KMS-11 (cell line): ENCODE results near the gene OR12D2.
"Not testable (repeated sequence)": the region's sequence is repeated elsewhere in the genome, so short reads cannot be mapped to it uniquely, and the experiment has no call there.

Experiments
- H2AFZ ChIP-seq: fragments of 200-600 bp; sonication (generic); 2 replicates; pipeline ENCODE4 v1.6.1; 2016; ENCODE audit warnings: antibody characterized with exemption, mixed run types, low read depth
- H3K27ac ChIP-seq: fragments of 200-600 bp; sonication (generic); 2 replicates; pipeline ENCODE4 v1.6.1; 2016; ENCODE audit warnings: mild to moderate bottlenecking, mixed run types
- H3K27me3 ChIP-seq: fragments of 200-600 bp; sonication (generic); 2 replicates; pipeline ENCODE4 v1.6.1; 2017; ENCODE audit warnings: mild to moderate bottlenecking, low read depth, mixed run types, moderate library complexity; ENCODE audit not compliant: insufficient read depth
- H3K36me3 ChIP-seq: fragments of 200-600 bp; sonication (generic); 2 replicates; pipeline ENCODE4 v1.6.1; 2017; ENCODE audit warnings: mild to moderate bottlenecking, mixed run types; ENCODE audit not compliant: insufficient read depth
- H3K4me1 ChIP-seq: fragments of 200-600 bp; sonication (generic); 2 replicates; pipeline ENCODE4 v1.6.1; 2016; ENCODE audit warnings: mild to moderate bottlenecking, low read depth, mixed run types; ENCODE audit not compliant: poor library complexity, severe bottlenecking
- H3K4me2 ChIP-seq: fragments of 200-600 bp; sonication (generic); 2 replicates; pipeline ENCODE4 v1.7.0; 2016; ENCODE audit warnings: mild to moderate bottlenecking, mixed run types
- H3K4me3 ChIP-seq: fragments of 200-600 bp; sonication (generic); IDR thresholded peaks from 2 replicates; pipeline ENCODE4 v1.6.1; 2017; ENCODE audit warnings: low read depth, low read length, mixed read lengths; ENCODE audit not compliant: insufficient read depth
- H3K79me2 ChIP-seq: fragments of 200-600 bp; sonication (generic); 2 replicates; pipeline ENCODE4 v1.6.1; 2016; ENCODE audit warnings: low read depth, mixed run types; ENCODE audit not compliant: insufficient read depth
- H3K9ac ChIP-seq: fragments of 200-600 bp; sonication (generic); 2 replicates; pipeline ENCODE4 v1.6.1; 2016; ENCODE audit warnings: mild to moderate bottlenecking, mixed run types
- H4K20me1 ChIP-seq: fragments of 200-600 bp; sonication (generic); 2 replicates; pipeline ENCODE4 v1.6.1; 2016; ENCODE audit warnings: mild to moderate bottlenecking, mixed run types; ENCODE audit not compliant: insufficient read depth
- TF ChIP-seq, protein P1 (sequence below): fragments of 200-600 bp; sonication (generic); conservative IDR thresholded peaks from 2 replicates; pipeline ENCODE4 v1.6.1; 2017; ENCODE audit warnings: low read depth, mild to moderate bottlenecking, antibody characterized with exemption, low read length, moderate library complexity, mixed read lengths

Gene OR12D2

DNA sequence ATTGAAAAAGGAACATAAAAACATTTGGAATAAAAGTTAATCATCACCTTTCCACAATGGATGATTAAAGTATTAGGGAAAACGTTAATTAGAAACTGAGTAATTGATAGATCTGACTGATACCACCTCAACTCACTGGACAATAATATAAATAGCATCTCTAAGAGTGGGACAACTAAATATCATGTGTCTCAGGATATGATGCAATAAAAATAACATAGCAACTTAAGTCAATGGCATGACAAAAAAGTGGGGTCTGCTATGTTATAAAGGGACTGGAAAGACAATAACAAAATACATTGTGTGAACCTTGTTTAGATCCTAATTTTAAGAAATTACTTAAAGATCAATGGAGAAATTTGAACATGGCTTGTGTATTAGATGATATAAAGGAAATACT is 29.6 kb downstream of the OR12D2 start:
- Histone ChIP-seq H3K36me3 (no peaks in the 10 kb centered on the region), H3K4me1 (no peaks in the 10 kb centered on the region), H3K79me2 (no peaks in the 10 kb centered on the region), H3K4me3 (no peak overlapping the region), H3K27me3 (no peaks in the 10 kb centered on the region), H4K20me1 (no peaks in the 10 kb centered on the region), H3K9ac (no peak overlapping the region), H2AFZ (no peak overlapping the region), H3K27ac (no peak overlapping the region), H3K4me2 (no peak overlapping the region)
- TF ChIP-seq, protein P1, sequence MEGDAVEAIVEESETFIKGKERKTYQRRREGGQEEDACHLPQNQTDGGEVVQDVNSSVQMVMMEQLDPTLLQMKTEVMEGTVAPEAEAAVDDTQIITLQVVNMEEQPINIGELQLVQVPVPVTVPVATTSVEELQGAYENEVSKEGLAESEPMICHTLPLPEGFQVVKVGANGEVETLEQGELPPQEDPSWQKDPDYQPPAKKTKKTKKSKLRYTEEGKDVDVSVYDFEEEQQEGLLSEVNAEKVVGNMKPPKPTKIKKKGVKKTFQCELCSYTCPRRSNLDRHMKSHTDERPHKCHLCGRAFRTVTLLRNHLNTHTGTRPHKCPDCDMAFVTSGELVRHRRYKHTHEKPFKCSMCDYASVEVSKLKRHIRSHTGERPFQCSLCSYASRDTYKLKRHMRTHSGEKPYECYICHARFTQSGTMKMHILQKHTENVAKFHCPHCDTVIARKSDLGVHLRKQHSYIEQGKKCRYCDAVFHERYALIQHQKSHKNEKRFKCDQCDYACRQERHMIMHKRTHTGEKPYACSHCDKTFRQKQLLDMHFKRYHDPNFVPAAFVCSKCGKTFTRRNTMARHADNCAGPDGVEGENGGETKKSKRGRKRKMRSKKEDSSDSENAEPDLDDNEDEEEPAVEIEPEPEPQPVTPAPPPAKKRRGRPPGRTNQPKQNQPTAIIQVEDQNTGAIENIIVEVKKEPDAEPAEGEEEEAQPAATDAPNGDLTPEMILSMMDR, result no peak

DNA sequence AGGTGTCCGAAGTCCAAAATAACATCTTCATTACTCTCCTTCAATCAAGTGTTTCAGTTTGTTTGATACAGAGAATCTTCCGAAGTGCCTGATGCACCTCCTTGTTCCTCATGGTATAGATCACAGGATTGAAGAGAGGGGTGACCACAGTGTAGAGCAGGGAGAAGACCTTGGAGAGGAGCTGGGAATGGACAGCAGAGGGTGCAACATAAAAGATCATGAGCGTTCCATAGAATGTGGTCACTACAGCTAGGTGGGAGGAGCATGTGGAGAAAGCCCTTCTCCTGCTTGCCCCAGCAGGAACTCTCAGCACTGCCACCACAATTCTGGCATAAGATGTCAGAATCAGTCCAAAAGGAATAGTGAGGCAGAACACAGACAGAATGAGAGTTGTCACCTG is 31.2 kb downstream of the OR12D2 start:
- no peak overlapping the region for H3K4me2 ChIP-seq
- H3K79me2 ChIP-seq, result no peaks in the 10 kb centered on the region
- no peak overlapping the region for H3K27ac ChIP-seq
- no peaks in the 10 kb centered on the region for H3K36me3 ChIP-seq
- no peak overlapping the region for H2AFZ ChIP-seq
- no peaks in the 10 kb centered on the region for H3K27me3 ChIP-seq
- H4K20me1 ChIP-seq, result no peaks in the 10 kb centered on the region
- H3K4me1 ChIP-seq, result no peaks in the 10 kb centered on the region
- TF ChIP-seq, protein P1, result no peak
- H3K4me3 ChIP-seq, result no peak overlapping the region
- no peak overlapping the region for H3K9ac ChIP-seq

DNA sequence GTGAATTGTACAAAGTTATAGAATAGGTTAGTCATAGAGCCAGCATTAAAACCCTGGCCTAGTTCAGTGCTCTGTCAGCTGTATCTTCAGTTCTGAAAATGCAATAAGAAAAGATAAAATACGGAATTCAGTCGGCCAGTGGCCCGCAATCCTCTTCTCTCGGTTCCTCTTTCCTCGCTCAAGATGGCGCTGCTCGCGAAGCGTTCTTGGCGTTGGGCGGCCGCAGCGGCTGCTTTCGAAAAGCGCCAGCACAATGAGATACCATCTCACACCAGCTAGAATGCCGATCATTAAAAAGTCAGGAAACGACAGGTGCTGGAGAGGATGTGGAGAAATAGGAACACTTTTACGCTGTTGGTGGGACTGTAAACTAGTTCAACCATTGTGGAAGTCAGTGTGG is 41.3 kb downstream of the OR12D2 start:
- H3K79me2 ChIP-seq, H2AFZ ChIP-seq, H3K36me3 ChIP-seq, H3K27me3 ChIP-seq, H3K9ac ChIP-seq, H3K27ac ChIP-seq, H3K4me3 ChIP-seq, H3K4me2 ChIP-seq, H4K20me1 ChIP-seq, H3K4me1 ChIP-seq: not testable (repeated sequence)

DNA sequence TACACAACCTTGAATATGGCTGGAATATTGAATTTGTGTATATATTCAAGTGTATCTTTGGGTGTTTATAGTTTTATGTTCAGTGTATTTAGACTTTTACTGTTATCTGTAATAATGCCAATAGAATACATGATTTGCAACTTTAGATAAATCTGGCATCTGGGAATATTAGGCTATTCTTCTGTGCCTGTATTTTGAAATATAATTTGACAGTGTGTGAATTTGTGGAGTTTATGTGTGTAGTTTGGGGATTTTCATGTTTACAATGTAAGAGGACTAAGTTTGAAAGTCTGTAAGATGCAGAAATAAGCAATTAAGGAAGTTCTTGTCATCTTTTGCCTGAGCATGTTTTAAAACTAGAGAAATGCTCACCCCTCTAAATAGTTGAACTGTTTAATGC is 43.6 kb downstream of the OR12D2 start, which contains the start of gene OR10C1:
OR10C1 (plus strand) TSS at position 301 of the 400 bp plus-strand sequence. CDS start 710 bp downstream, outside the sequence.
- H3K4me3 ChIP-seq, result no peak within 1 kb of the TSS
- H3K79me2 ChIP-seq, result no peaks in the 10 kb centered on the region
- TF ChIP-seq, protein P1, result no peak
- no peaks in the 10 kb centered on the region for H3K36me3 ChIP-seq
- no peaks in the 10 kb centered on the region for H3K4me1 ChIP-seq
- H3K4me2 ChIP-seq, result no peak within 1 kb of the TSS
- H3K27ac ChIP-seq, result no peak within 1 kb of the TSS
- no peaks in the 10 kb centered on the region for H4K20me1 ChIP-seq
- H2AFZ ChIP-seq, result no peak within 1 kb of the TSS
- no peaks in the 10 kb centered on the region for H3K27me3 ChIP-seq
- H3K9ac ChIP-seq, result no peak within 1 kb of the TSS

DNA sequence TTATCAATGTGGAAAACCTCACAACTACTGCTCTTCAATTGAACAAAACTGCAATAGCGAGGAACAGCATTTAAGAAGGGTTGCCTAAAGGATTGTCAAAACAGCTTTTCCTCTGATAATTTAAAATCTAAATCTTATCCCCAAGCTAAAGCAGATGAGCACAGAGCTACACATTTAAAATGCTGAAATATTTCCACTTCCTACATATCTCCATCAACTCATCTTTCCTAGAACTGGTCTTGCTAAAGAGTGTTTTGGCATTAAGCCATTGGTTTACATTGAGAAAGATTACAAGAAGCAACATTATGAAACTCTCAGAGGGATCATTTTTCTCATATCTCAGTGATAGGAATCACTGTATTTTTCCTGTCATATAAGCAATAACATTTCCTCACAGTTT is 47.3 kb downstream of the OR12D2 start:
- Histone ChIP-seq H3K9ac (no peak overlapping the region), H2AFZ (no peak overlapping the region), H3K4me2 (no peak overlapping the region), H3K27me3 (no peaks in the 10 kb centered on the region), H3K4me3 (no peak overlapping the region), H3K4me1 (no peaks in the 10 kb centered on the region), H3K79me2 (no peaks in the 10 kb centered on the region), H4K20me1 (no peaks in the 10 kb centered on the region), H3K27ac (no peak overlapping the region), H3K36me3 (no peaks in the 10 kb centered on the region)
- TF ChIP-seq, protein P1, result no peak

DNA sequence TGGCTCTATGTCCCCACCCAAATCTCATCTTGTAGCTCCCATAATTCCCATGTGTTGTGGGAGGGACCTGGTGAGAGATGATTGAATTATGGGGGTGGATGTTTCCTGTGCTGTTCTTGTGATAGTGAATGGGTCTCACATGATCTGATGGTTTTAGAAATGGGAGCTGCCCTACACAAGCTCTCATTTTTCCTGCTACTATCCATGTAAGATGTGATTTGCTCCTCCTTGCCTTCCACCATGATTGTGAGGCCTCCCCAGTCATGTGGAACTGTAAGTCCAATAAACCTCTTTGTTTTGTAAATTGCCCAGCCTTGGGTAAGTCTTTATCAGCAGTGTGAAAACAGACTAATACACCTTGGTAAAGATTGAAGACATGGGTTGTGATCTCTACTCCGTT is 48.6 kb downstream of the OR12D2 start:
- not testable (repeated sequence) for H4K20me1 ChIP-seq, H3K4me1 ChIP-seq, H3K27me3 ChIP-seq, H2AFZ ChIP-seq, H3K79me2 ChIP-seq, H3K36me3 ChIP-seq, H3K9ac ChIP-seq, H3K27ac ChIP-seq, H3K4me3 ChIP-seq, H3K4me2 ChIP-seq
